CD4-positive, alpha-beta T cell treated with Interleukin-1 beta for 1 hour (primary cell): ENCODE data around the gene ANGEL2.
"Not testable (repeated sequence)": the region's sequence is repeated elsewhere in the genome, so short reads cannot be mapped to it uniquely, and the experiment has no call there.

ENCODE experiments used
- DNase-seq, 2 donors: peaks; one replicate each; pipeline ENCODE4 v3.0.0-alpha.2; 2020 to 2022

ANGEL2 gene

GRCh38 chr1:212974711-212975110, 41.0 kb downstream of the ANGEL2 start:
- no peak for DNase-seq

GRCh38 chr1:212973899-212974298, 41.8 kb downstream of the ANGEL2 start:
- DNase-seq: no peak

GRCh38 chr1:212973426-212973825, 42.2 kb downstream of the ANGEL2 start:
- DNase-seq: no peak

- no peak for DNase-seq
Measured at GRCh38 chr1:212971312-212971711, 44.4 kb downstream of the ANGEL2 start.

GRCh38 chr1:212970085-212970484, 45.6 kb downstream of the ANGEL2 start:
- DNase-seq: no peak

- DNase-seq: no peak
Measured at GRCh38 chr1:212968368-212968863, 47.3 kb downstream of the ANGEL2 start.

- DNase-seq: no peak
Measured at GRCh38 chr1:212967801-212968200, 47.9 kb downstream of the ANGEL2 start.

GRCh38 chr1:212966616-212967015, 49.1 kb downstream of the ANGEL2 start:
- no peak for DNase-seq

GRCh38 chr1:212964993-212965392, 50.7 kb downstream of the ANGEL2 start:
- DNase-seq: not testable (repeated sequence)

GRCh38 chr1:212964102-212964501, 51.6 kb downstream of the ANGEL2 start:
- no peak for DNase-seq

- no peak for DNase-seq
Measured at GRCh38 chr1:212962509-212962908, 53.2 kb downstream of the ANGEL2 start.

- no peak for DNase-seq
Measured at GRCh38 chr1:212960932-212961331, 54.7 kb downstream of the ANGEL2 start.

GRCh38 chr1:212959266-212960220, 56.1 kb downstream of the ANGEL2 start:
- DNase-seq: no peak

- DNase-seq: no peak
Measured at GRCh38 chr1:212958175-212958574, 57.5 kb downstream of the ANGEL2 start.

GRCh38 chr1:212957546-212957945, 58.1 kb downstream of the ANGEL2 start:
- no peak for DNase-seq

- no peak for DNase-seq
Measured at GRCh38 chr1:212955961-212956620, 59.6 kb downstream of the ANGEL2 start.

- no peak for DNase-seq
Measured at GRCh38 chr1:212955098-212955497, 60.6 kb downstream of the ANGEL2 start.

- DNase-seq: no peak
Measured at GRCh38 chr1:212954514-212954913, 61.2 kb downstream of the ANGEL2 start.

GRCh38 chr1:212953321-212953720, 62.3 kb downstream of the ANGEL2 start:
- DNase-seq: no peak

- no peak for DNase-seq
Measured at GRCh38 chr1:212952641-212952976, 63.1 kb downstream of the ANGEL2 start.

GRCh38 chr1:212951947-212952640, 63.6 kb downstream of the ANGEL2 start:
- no peak for DNase-seq

- no peak for DNase-seq
Measured at GRCh38 chr1:212951126-212951946, 64.3 kb downstream of the ANGEL2 start.
